Measurements from ENCODE around the gene FAM240A.

DNA sequence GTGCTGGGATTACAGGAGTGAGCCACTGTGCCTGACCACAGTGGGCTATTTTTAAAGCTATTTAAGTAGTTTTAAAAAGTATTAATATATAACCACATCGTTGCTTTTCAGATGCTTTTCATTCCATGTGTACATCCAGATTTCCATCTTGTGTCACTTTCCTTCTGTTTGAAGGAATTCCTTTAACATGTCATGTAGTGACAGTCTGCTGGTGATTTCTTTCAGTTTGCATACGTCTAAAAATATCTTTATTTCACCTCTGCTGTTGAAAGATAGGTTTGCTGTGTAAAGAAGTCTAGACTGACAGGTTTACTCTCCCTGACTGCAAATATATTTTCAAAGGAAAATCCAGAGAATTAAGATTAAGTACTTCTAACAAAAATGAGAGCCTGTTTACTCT, 12.2 kb downstream of the FAM240A start:
- TF ChIP-seq, protein P1, sequence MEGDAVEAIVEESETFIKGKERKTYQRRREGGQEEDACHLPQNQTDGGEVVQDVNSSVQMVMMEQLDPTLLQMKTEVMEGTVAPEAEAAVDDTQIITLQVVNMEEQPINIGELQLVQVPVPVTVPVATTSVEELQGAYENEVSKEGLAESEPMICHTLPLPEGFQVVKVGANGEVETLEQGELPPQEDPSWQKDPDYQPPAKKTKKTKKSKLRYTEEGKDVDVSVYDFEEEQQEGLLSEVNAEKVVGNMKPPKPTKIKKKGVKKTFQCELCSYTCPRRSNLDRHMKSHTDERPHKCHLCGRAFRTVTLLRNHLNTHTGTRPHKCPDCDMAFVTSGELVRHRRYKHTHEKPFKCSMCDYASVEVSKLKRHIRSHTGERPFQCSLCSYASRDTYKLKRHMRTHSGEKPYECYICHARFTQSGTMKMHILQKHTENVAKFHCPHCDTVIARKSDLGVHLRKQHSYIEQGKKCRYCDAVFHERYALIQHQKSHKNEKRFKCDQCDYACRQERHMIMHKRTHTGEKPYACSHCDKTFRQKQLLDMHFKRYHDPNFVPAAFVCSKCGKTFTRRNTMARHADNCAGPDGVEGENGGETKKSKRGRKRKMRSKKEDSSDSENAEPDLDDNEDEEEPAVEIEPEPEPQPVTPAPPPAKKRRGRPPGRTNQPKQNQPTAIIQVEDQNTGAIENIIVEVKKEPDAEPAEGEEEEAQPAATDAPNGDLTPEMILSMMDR (IDR thresholded peaks at IDR 0.05 in 2 of 3, conservative IDR thresholded peaks at IDR 0.05 in 1 of 3; ENCODE audit: borderline replicate concordance in 1 of 3, insufficient read depth in 1 of 3, low read depth in 2 of 3, low read length in 2 of 3), result no peak
- no peak for TF ChIP-seq POLR2AphosphoS5 (IDR thresholded peaks at IDR 0.05; ENCODE audit: low read depth, low read length)
